Skin epidermis (tissue), 12 donors: ENCODE measurements around the gene ELOB.
A peak's percentile ranks its signal among the peaks of the same experiment; 100 is the strongest.

Experiments
- H3K27ac ChIP-seq, 21 experiments: fragments of 200-600 bp; sonication (generic) in 11 of 21; one replicate each; pipeline ENCODE4 v1.5.0; 2020; ENCODE audit warnings: mild to moderate bottlenecking in 3 of 21, inconsistent platforms in 2 of 21, moderate library complexity in 2 of 21
- H3K4me3 ChIP-seq, 7 experiments: fragments of 200-600 bp; sonication (generic) in 2 of 7; one replicate each; pipeline ENCODE4 v1.5.0; 2020; ENCODE audit warnings: inconsistent platforms in 2 of 7, mild to moderate bottlenecking in 2 of 7, moderate library complexity in 1 of 7

The ELOB gene

GRCh38 chr16:2737238-2737605, 39.9 kb downstream of the ELOB start:
- Histone ChIP-seq H3K27ac (no peak overlapping the region), H3K4me3 (no peak overlapping the region)

- Histone ChIP-seq H3K4me3 (no peak overlapping the region), H3K27ac (no peak overlapping the region)
These were observed 40.4 kb downstream of the ELOB start for GRCh38 chr16:2736476-2737237.

- H3K27ac ChIP-seq = no peak overlapping the region
- no peak overlapping the region for H3K4me3 ChIP-seq
These were observed 42.1 kb downstream of the ELOB start for GRCh38 chr16:2734844-2735515.

- H3K27ac ChIP-seq = no peak overlapping the region
- no peak overlapping the region for H3K4me3 ChIP-seq
These were observed 49.0 kb downstream of the ELOB start for GRCh38 chr16:2728034-2728433.

- Histone ChIP-seq H3K27ac (no peak overlapping the region), H3K4me3 (no peak overlapping the region)
These were observed 50.2 kb downstream of the ELOB start for GRCh38 chr16:2726923-2727322.

- H3K4me3 ChIP-seq = no peak overlapping the region
- no peak overlapping the region for H3K27ac ChIP-seq
These were observed 52.2 kb downstream of the ELOB start for GRCh38 chr16:2724816-2725348.

GRCh38 chr16:2724088-2724676, 52.9 kb downstream of the ELOB start:
- H3K4me3 ChIP-seq = no peak overlapping the region
- H3K27ac ChIP-seq = no peak overlapping the region

GRCh38 chr16:2721634-2722173, 55.4 kb downstream of the ELOB start:
- H3K27ac ChIP-seq = peak overlapping the region in 19 of 21 experiments; percentile 72 to 95 (median 88)
- H3K4me3 ChIP-seq = peak overlapping the region; percentile 45 to 70 (median 55)
